ENCODE results near the gene CAPN1. TPM values are rescaled to one million over a fixed set of nuclear protein-coding genes. Genes with fewer than 3 reads are reported as not detected.
"Not testable (repeated sequence)": the region's sequence is repeated elsewhere in the genome, so short reads cannot be mapped to it uniquely, and the experiment has no call there.

Gene CAPN1
- total and polyA plus RNA-seq, 9 of the 15 experiments (the other 6 are each of a cell fraction or from before 2014, with no cell fraction given) = 3.5 to 199 (median 61.6) TPM

DNA sequence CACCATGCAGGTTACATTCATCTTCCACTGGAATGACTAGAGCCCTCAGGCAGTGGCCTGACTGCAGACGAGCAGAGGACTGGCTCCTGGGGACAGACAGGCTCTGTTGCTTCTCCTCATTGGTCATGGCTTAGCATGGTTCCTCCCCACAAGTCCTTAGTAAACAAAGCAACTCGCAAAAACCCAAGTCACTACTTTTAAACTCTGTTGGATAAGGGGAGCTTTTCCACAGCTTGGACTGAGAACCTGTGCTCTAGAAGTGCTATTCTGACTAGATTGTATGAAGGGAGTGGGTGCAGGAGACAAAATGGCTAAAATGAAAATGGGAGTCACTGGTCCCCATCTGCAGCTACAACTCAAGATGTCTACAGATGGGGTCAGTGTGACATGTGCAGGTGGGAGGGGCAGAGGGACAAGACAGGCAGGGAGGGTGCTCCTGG lies 7.1 kb upstream of the CAPN1 start:
- H3K36me3 ChIP-seq (ENCODE audit: control insufficient read depth, insufficient read depth, low read length); H3K4me3 ChIP-seq; H3K27me3 ChIP-seq (ENCODE audit: control insufficient read depth in 2 of 2, insufficient read depth in 2 of 2, low read length in 2 of 2); H4K20me1 ChIP-seq (replicated peaks; ENCODE audit: control insufficient read depth, insufficient read depth, low read length); intact Hi-C loops (cut with micrococcal nuclease); H3K9me1 ChIP-seq (ENCODE audit: control insufficient read depth, insufficient read depth, low read length); BruUV-seq (replicated peaks); H3K9me3 ChIP-seq (replicated peaks; ENCODE audit: control insufficient read depth, insufficient read depth, low read depth, low read length); in situ Hi-C loops (cut with MboI); H3K79me2 ChIP-seq (ENCODE audit: control insufficient read depth, insufficient read depth, low read length); CTCF ChIA-PET (ENCODE audit: low intra/inter-chr PET ratio); ATAC-seq; TF ChIP-seq NR4A1, ATF1 (CRISPR knock-in tag; IDR thresholded peaks at IDR 0.05): not testable (repeated sequence)
- peak; percentile 92 for FAIRE-seq
- POLR2A ChIA-PET = interaction anchor here (0.6 to 1.9 kb wide), 6 partner anchors 11 to 303 kb away, joined by 3 to 8 read pairs (median 3); partner anchors contain the start of genes FAU and MRPL49
- 13% methylated on average over 2 of the region's 2 CpGs for WGBS (ENCODE audit: insufficient coverage, low coverage, missing lambda C conversion rate)
- Histone ChIP-seq H3K4me1 (replicated peaks in 1 of 2; ENCODE audit: control insufficient read depth in 2 of 2, insufficient read depth in 2 of 2, low read length in 2 of 2) (peaks cover 33 to 38% of the 10 kb centered on the region in 2 experiments), H3K27ac (ENCODE audit: extremely low read depth, low read depth, low read length) (peak overlapping the region; percentile 62; the same call in 2 of the 3 replicates), H3K9ac (ENCODE audit: insufficient read depth in 1 of 2, low read depth in 2 of 2, low read length in 2 of 2) (peak overlapping the region; percentile 18 to 39; a peak in 1 of 4 replicates), H2AFZ (ENCODE audit: low read depth, low read length) (peak overlapping the region; percentile 77), H3K4me2 (ENCODE audit: insufficient read depth, low read length) (peak overlapping the region; percentile 58)
- peak in 2 of 4 experiments; percentile 32 to 71 for DNase-seq (ENCODE audit: extremely low read depth in 1 of 4, low spot score in 3 of 4)
- TF ChIP-seq, protein P1, sequence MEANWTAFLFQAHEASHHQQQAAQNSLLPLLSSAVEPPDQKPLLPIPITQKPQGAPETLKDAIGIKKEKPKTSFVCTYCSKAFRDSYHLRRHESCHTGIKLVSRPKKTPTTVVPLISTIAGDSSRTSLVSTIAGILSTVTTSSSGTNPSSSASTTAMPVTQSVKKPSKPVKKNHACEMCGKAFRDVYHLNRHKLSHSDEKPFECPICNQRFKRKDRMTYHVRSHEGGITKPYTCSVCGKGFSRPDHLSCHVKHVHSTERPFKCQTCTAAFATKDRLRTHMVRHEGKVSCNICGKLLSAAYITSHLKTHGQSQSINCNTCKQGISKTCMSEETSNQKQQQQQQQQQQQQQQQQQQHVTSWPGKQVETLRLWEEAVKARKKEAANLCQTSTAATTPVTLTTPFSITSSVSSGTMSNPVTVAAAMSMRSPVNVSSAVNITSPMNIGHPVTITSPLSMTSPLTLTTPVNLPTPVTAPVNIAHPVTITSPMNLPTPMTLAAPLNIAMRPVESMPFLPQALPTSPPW (CRISPR knock-in tag; IDR thresholded peaks at IDR 0.05) = 0 out of 2 replicates have a peak, but pooled peaks have one; percentile 19
- TF ChIP-seq KDM5B (IDR thresholded peaks at IDR 0.05; ENCODE audit: insufficient replicate concordance, low read depth, low read length) = peak; percentile 33
- TF ChIP-seq, protein P2, sequence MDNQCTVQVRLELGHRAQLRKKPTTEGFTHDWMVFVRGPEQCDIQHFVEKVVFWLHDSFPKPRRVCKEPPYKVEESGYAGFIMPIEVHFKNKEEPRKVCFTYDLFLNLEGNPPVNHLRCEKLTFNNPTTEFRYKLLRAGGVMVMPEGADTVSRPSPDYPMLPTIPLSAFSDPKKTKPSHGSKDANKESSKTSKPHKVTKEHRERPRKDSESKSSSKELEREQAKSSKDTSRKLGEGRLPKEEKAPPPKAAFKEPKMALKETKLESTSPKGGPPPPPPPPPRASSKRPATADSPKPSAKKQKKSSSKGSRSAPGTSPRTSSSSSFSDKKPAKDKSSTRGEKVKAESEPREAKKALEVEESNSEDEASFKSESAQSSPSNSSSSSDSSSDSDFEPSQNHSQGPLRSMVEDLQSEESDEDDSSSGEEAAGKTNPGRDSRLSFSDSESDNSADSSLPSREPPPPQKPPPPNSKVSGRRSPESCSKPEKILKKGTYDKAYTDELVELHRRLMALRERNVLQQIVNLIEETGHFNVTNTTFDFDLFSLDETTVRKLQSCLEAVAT (IDR thresholded peaks at IDR 0.05) = peak in 1 of 2 experiments; percentile 26; a peak in 1 of 4 replicates
- TF ChIP-seq NFRKB (IDR thresholded peaks at IDR 0.05; ENCODE audit: low read depth) = peak; percentile 64
- peak; percentile 44; the same call in 1 of the 2 replicates for TF ChIP-seq ATF7 (IDR thresholded peaks at IDR 0.05)
- TF ChIP-seq EHMT2 (IDR thresholded peaks at IDR 0.05) = peak; percentile 72; the same call in 1 of the 2 replicates
- TF ChIP-seq L3MBTL2 (IDR thresholded peaks at IDR 0.05) = peak; percentile 51
- TF ChIP-seq, protein P3, sequence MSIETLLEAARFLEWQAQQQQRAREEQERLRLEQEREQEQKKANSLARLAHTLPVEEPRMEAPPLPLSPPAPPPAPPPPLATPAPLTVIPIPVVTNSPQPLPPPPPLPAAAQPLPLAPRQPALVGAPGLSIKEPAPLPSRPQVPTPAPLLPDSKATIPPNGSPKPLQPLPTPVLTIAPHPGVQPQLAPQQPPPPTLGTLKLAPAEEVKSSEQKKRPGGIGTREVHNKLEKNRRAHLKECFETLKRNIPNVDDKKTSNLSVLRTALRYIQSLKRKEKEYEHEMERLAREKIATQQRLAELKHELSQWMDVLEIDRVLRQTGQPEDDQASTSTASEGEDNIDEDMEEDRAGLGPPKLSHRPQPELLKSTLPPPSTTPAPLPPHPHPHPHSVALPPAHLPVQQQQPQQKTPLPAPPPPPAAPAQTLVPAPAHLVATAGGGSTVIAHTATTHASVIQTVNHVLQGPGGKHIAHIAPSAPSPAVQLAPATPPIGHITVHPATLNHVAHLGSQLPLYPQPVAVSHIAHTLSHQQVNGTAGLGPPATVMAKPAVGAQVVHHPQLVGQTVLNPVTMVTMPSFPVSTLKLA (conservative IDR thresholded peaks at IDR 0.05) = peak; percentile 65 to 80; a peak in 3 of 4 replicates
- 0 out of 2 replicates have a peak, but pooled peaks have one; percentile 17 for TF ChIP-seq NR4A1 (tag; IDR thresholded peaks at IDR 0.05)
- 0 out of 4 replicates have a peak, but pooled peaks of 1 of the 2 experiments have one; percentile 42 for TF ChIP-seq HDAC1 (IDR thresholded peaks at IDR 0.05)
- peak; percentile 12; the same call in 1 of the 2 replicates for TF ChIP-seq ATF1 (tag; IDR thresholded peaks at IDR 0.05)
- TF ChIP-seq FOXP1 (CRISPR knock-in tag; IDR thresholded peaks at IDR 0.05) = 0 out of 2 replicates have a peak, but pooled peaks have one; percentile 39
- TF ChIP-seq, protein P4, sequence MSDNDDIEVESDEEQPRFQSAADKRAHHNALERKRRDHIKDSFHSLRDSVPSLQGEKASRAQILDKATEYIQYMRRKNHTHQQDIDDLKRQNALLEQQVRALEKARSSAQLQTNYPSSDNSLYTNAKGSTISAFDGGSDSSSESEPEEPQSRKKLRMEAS (CRISPR knock-in tag; IDR thresholded peaks at IDR 0.05) = peak; percentile 28; the same call in 1 of the 2 replicates
- TF ChIP-seq SUPT5H (IDR thresholded peaks at IDR 0.05) = 0 out of 2 replicates have a peak, but pooled peaks have one; percentile 18
- TF ChIP-seq, protein P5, sequence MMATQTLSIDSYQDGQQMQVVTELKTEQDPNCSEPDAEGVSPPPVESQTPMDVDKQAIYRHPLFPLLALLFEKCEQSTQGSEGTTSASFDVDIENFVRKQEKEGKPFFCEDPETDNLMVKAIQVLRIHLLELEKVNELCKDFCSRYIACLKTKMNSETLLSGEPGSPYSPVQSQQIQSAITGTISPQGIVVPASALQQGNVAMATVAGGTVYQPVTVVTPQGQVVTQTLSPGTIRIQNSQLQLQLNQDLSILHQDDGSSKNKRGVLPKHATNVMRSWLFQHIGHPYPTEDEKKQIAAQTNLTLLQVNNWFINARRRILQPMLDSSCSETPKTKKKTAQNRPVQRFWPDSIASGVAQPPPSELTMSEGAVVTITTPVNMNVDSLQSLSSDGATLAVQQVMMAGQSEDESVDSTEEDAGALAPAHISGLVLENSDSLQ (IDR thresholded peaks at IDR 0.05) = peak; percentile 75

All from K562 (cell line).